Measurements from ENCODE around the gene CEP131. TPM values are rescaled to one million over a fixed set of nuclear protein-coding genes. Genes with fewer than 3 reads are reported as not detected.

The CEP131 gene
- total and polyA plus RNA-seq, 2 donors (not counting 3 experiments of a cell fraction or from before 2014, with no cell fraction given): 5.3 to 17.9 TPM

DNA sequence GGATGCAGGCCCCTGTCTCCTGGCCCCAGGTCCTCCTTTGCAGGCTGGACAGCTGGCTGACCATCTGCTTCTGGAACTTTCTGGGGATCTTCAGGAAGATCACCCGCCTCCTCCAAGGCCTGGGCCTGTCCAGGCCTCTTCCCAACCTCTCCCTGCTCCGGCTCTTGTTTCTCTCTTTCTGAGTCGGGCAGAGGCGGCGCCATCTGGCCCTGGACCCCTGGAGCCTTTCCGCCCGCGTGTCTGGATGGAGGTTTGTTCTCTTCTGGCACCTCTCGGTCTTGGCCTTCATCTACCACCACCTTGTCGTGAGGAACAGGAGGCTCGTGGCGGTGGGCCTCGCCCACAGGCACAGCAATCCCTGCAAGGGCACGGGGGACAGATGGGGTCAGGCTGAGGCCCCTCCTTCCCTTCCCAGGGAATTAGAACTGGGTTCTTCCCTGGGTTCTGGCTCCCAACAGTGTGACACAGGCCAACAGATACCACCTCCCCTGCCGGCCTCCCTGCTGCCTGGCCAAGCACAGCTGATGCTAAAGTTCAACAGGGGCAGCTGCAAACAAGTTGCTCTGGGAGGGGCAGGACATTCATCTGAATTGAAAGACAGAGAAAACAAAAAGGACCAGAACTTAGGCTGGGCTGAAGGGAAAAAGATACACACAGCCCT, 29.7 kb upstream of the CEP131 start:
- intact Hi-C loops (cut with micrococcal nuclease) (loop anchor here (2.0 to 5.0 kb wide), 2 partner anchors 142 to 260 kb away; partner anchors contain the start of genes ACTG1 and BAHCC1), dilution Hi-C loops (cut with MboI; ENCODE audit: extremely low pct_ligation_motif_present, low sequenced_read_pairs) (no loop called here)
- Histone ChIP-seq H3K9me1 (replicated peaks; ENCODE audit: control insufficient read depth, extremely low read depth, insufficient read depth, low read length) (no peaks in the 10 kb centered on the region), H4K20me1 (replicated peaks; ENCODE audit: control insufficient read depth, extremely low read depth, insufficient read depth, low read length) (no peaks in the 10 kb centered on the region), H3K9me3 (replicated peaks; ENCODE audit: control insufficient read depth, insufficient read depth, low read length) (no peaks in the 10 kb centered on the region), H3K27ac (ENCODE audit: insufficient read depth, low read depth, low read length) (no peak overlapping the region), H2AFZ (ENCODE audit: low read depth, low read length) (no peak overlapping the region), H3K27me3 (ENCODE audit: control insufficient read depth in 2 of 2, insufficient read depth in 2 of 2, low read length in 2 of 2) (no peaks in the 10 kb centered on the region), H3K4me3 (replicated peaks in 1 of 3; ENCODE audit: insufficient read depth in 1 of 3, low read depth in 1 of 3, low read length in 3 of 3) (no peak overlapping the region), H3K36me3 (ENCODE audit: control insufficient read depth in 2 of 2, extremely low read depth in 1 of 2, insufficient read depth in 2 of 2, low read length in 2 of 2) (peaks cover 0 to 11% of the 10 kb centered on the region in 2 experiments), H3K4me1 (ENCODE audit: control insufficient read depth, extremely low read depth, insufficient read depth, low read length) (no peaks in the 10 kb centered on the region), H3K9ac (replicated peaks; ENCODE audit: extremely low read depth, insufficient read depth, low read length) (no peak overlapping the region), H3K79me2 (ENCODE audit: control insufficient read depth, insufficient read depth, low read length) (no peaks in the 10 kb centered on the region), H3K4me2 (ENCODE audit: insufficient read depth, low read length) (no peak overlapping the region)
- TSS peak; percentile 13 for BruUV-seq (replicated peaks)
- TF ChIP-seq GATA2 (IDR thresholded peaks at IDR 0.05; ENCODE audit: insufficient read depth, insufficient read length, low read depth, low read length) (no peak), POLR2A (IDR thresholded peaks at IDR 0.05; ENCODE audit: low read depth, low read length) (no peak), POLR2AphosphoS5 (IDR thresholded peaks at IDR 0.05; ENCODE audit: insufficient read depth, low read depth, low read length) (no peak), FOS (IDR thresholded peaks at IDR 0.05; ENCODE audit: borderline replicate concordance, insufficient read depth, low read length) (no peak)
- DNase-seq (ENCODE audit: low read depth, low spot score) (no peak), FAIRE-seq (no peak)
- ChIA-PET POLR2A (interaction anchor here (0.6 kb wide), 1 partner anchor 56 kb away, joined by 7 read pairs; no protein-coding TSS in a partner anchor), CTCF (interaction anchor here (0.6 to 6.3 kb wide), 14 partner anchors 10 to 349 kb away, joined by 3 to 117 read pairs (median 4); partner anchors contain the start of gene BAHCC1)

- intact Hi-C loops (cut with micrococcal nuclease): loop anchor here (2.0 to 5.0 kb wide), 2 partner anchors 143 to 260 kb away; partner anchors contain the start of genes ACTG1 and BAHCC1
- H3K27me3 ChIP-seq (ENCODE audit: control insufficient read depth in 2 of 2, insufficient read depth in 2 of 2, low read length in 2 of 2): no peaks in the 10 kb centered on the region
- TF ChIP-seq JUN (IDR thresholded peaks at IDR 0.05; ENCODE audit: borderline replicate concordance, insufficient read depth, insufficient read length, low read depth): no peak
- TF ChIP-seq POLR2A (IDR thresholded peaks at IDR 0.05; ENCODE audit: low read depth, low read length): no peak
- no peak for TF ChIP-seq GATA2 (IDR thresholded peaks at IDR 0.05; ENCODE audit: insufficient read depth, insufficient read length, low read depth, low read length)
- no peak for TF ChIP-seq EZH2 (IDR thresholded peaks at IDR 0.05; ENCODE audit: borderline replicate concordance, low read depth, low read length, severe bottlenecking)
- TF ChIP-seq MAX (IDR thresholded peaks at IDR 0.05; ENCODE audit: insufficient read depth, insufficient read length): no peak
- no peak for TF ChIP-seq POLR2AphosphoS5 (IDR thresholded peaks at IDR 0.05; ENCODE audit: insufficient read depth, low read depth, low read length)
- TF ChIP-seq MYC (IDR thresholded peaks at IDR 0.05; ENCODE audit: low read depth, low read length): no peak
- TF ChIP-seq, protein P1, sequence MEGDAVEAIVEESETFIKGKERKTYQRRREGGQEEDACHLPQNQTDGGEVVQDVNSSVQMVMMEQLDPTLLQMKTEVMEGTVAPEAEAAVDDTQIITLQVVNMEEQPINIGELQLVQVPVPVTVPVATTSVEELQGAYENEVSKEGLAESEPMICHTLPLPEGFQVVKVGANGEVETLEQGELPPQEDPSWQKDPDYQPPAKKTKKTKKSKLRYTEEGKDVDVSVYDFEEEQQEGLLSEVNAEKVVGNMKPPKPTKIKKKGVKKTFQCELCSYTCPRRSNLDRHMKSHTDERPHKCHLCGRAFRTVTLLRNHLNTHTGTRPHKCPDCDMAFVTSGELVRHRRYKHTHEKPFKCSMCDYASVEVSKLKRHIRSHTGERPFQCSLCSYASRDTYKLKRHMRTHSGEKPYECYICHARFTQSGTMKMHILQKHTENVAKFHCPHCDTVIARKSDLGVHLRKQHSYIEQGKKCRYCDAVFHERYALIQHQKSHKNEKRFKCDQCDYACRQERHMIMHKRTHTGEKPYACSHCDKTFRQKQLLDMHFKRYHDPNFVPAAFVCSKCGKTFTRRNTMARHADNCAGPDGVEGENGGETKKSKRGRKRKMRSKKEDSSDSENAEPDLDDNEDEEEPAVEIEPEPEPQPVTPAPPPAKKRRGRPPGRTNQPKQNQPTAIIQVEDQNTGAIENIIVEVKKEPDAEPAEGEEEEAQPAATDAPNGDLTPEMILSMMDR (IDR thresholded peaks at IDR 0.05; ENCODE audit: extremely low read depth in 1 of 2, insufficient read depth in 1 of 2, low read depth in 1 of 2, low read length in 2 of 2): no peak
- TF ChIP-seq FOS (IDR thresholded peaks at IDR 0.05; ENCODE audit: borderline replicate concordance, insufficient read depth, low read length): no peak
- dilution Hi-C loops (cut with MboI; ENCODE audit: extremely low pct_ligation_motif_present, low sequenced_read_pairs): no loop called here
- FAIRE-seq: no peak
- H4K20me1 ChIP-seq (replicated peaks; ENCODE audit: control insufficient read depth, extremely low read depth, insufficient read depth, low read length): no peaks in the 10 kb centered on the region
- no peak overlapping the region for H3K27ac ChIP-seq (ENCODE audit: insufficient read depth, low read depth, low read length)
- no peak overlapping the region for H2AFZ ChIP-seq (ENCODE audit: low read depth, low read length)
- BruUV-seq (replicated peaks): no TSS peak
- no peak overlapping the region for H3K4me3 ChIP-seq (replicated peaks in 1 of 3; ENCODE audit: insufficient read depth in 1 of 3, low read depth in 1 of 3, low read length in 3 of 3)
- no peaks in the 10 kb centered on the region for H3K79me2 ChIP-seq (ENCODE audit: control insufficient read depth, insufficient read depth, low read length)
- H3K9me1 ChIP-seq (replicated peaks; ENCODE audit: control insufficient read depth, extremely low read depth, insufficient read depth, low read length): no peaks in the 10 kb centered on the region
- H3K9me3 ChIP-seq (replicated peaks; ENCODE audit: control insufficient read depth, insufficient read depth, low read length): no peaks in the 10 kb centered on the region
- peaks cover 0 to 12% of the 10 kb centered on the region in 2 experiments for H3K36me3 ChIP-seq (ENCODE audit: control insufficient read depth in 2 of 2, extremely low read depth in 1 of 2, insufficient read depth in 2 of 2, low read length in 2 of 2)
- CTCF ChIA-PET: interaction anchor here (0.7 kb wide), 1 partner anchor 349 kb away, joined by 3 read pairs; no protein-coding TSS in a partner anchor
- POLR2A ChIA-PET: no interaction called here
- DNase-seq (ENCODE audit: low read depth, low spot score): no peak
- H3K4me1 ChIP-seq (ENCODE audit: control insufficient read depth, extremely low read depth, insufficient read depth, low read length): no peaks in the 10 kb centered on the region
- no peak overlapping the region for H3K9ac ChIP-seq (replicated peaks; ENCODE audit: extremely low read depth, insufficient read depth, low read length)
- H3K4me2 ChIP-seq (ENCODE audit: insufficient read depth, low read length): no peak overlapping the region
Measured at GRCh38 chr17:81251709-81252301, 29.0 kb upstream of the CEP131 start.
